KOPT-K1 (cell line): ENCODE results near the gene IL17RD.

Experiments used
- H3K27ac ChIP-seq: fragments of 200-600 bp; sonication (generic); 2 replicates; pipeline ENCODE4 v1.5.1; 2016; ENCODE audit warnings: antibody characterized with exemption, mild to moderate bottlenecking, low read depth, low read length; ENCODE audit not compliant: poor library complexity, severe bottlenecking
- H3K36me3 ChIP-seq: fragments of 200-600 bp; sonication (generic); 2 replicates; pipeline ENCODE4 v1.5.1; 2017; ENCODE audit warnings: antibody characterized with exemption, mild to moderate bottlenecking, low read length, moderate library complexity; ENCODE audit not compliant: insufficient read depth
- H3K9me3 ChIP-seq: fragments of 200-600 bp; sonication (generic); 2 replicates; pipeline ENCODE4 v1.5.1; 2017; ENCODE audit warnings: antibody characterized with exemption, low read length, mild to moderate bottlenecking; ENCODE audit not compliant: insufficient read depth, poor library complexity, severe bottlenecking

The IL17RD gene

DNA sequence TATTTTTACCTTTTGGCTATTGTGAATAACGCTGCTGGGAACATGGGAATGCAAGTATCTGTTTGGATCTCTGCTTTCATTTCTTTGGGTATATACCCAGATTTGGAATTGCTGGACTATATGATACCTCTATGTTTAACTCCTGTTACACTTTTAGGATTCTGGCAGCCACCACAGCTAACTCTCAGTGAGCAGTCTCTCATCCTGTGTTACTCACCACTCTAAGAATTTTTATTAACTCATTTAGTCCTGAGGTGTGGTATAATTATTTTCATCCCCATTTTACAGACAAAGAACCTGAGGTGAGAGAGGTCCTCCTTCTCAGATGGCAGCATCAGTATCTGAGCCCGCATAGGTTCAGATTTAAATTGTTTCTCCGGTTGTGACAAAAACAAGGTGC lies 103.6 kb downstream of the IL17RD start:
- no peak overlapping the region for H3K27ac ChIP-seq
- H3K9me3 ChIP-seq: no peaks in the 10 kb centered on the region
- no peaks in the 10 kb centered on the region for H3K36me3 ChIP-seq

- Histone ChIP-seq H3K9me3 (no peaks in the 10 kb centered on the region), H3K27ac (no peak within 1 kb of the TSS), H3K36me3 (no peaks in the 10 kb centered on the region)
Measured at GRCh38 chr3:57060089-57060821, 104.9 kb downstream of the IL17RD start, which contains the start of gene SPATA12. Gene SPATA12 (plus strand): TSS chr3:57060664. CDS start chr3:57073695, 13,031 bp downstream.

- no peaks in the 10 kb centered on the region for H3K9me3 ChIP-seq
- H3K36me3 ChIP-seq: no peaks in the 10 kb centered on the region
- no peak overlapping the region for H3K27ac ChIP-seq
Measured at GRCh38 chr3:57059411-57059810, 105.7 kb downstream of the IL17RD start.

- no peaks in the 10 kb centered on the region for H3K9me3 ChIP-seq
- H3K36me3 ChIP-seq: no peaks in the 10 kb centered on the region
- no peak overlapping the region for H3K27ac ChIP-seq
Measured at GRCh38 chr3:57057351-57057750, 107.8 kb downstream of the IL17RD start.

GRCh38 chr3:57053122-57053521 lies 112.0 kb downstream of the IL17RD start:
- Histone ChIP-seq H3K36me3 (no peaks in the 10 kb centered on the region), H3K27ac (no peak overlapping the region), H3K9me3 (no peaks in the 10 kb centered on the region)

- Histone ChIP-seq H3K27ac (no peak overlapping the region), H3K9me3 (no peaks in the 10 kb centered on the region), H3K36me3 (no peaks in the 10 kb centered on the region)
Measured at GRCh38 chr3:57052662-57053061, 112.5 kb downstream of the IL17RD start.

- no peak overlapping the region for H3K27ac ChIP-seq
- no peaks in the 10 kb centered on the region for H3K9me3 ChIP-seq
Measured at GRCh38 chr3:57048728-57049127, 116.4 kb downstream of the IL17RD start.

DNA sequence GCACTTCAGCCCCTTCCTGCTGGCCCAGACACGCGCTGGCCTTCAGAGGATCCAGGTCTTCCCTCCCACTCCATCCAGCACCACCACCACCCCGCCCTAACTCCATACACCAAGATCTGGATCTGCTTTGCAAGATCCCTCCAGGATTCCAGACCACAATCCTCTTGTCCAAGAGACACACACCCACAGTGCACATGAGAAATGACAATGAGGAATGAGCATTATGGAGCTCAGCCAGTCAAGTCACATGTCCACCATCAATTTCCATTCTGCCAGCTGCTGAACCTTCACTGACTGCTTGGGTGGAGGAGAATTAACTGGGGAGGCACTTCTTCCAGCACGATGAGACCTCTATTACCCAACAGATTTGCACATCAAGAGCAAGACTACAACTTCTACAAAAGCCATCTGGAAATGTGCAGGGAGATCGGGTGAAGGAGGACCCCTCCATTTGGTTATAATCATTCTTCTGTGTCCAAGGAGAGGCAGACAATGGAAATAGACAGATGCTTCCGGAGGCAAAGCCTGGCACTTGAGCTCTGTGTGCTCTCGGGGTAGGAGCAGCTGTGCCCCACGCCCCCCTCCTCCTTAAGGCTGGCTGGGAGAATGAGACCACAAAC lies 117.0 kb downstream of the IL17RD start:
- H3K9me3 ChIP-seq: no peaks in the 10 kb centered on the region
- H3K27ac ChIP-seq: no peak overlapping the region
- no peaks in the 10 kb centered on the region for H3K36me3 ChIP-seq

More at GRCh38 chr3:57048728-57049127, 116.4 kb downstream of the IL17RD start:
- no peaks in the 10 kb centered on the region for H3K36me3 ChIP-seq

DNA sequence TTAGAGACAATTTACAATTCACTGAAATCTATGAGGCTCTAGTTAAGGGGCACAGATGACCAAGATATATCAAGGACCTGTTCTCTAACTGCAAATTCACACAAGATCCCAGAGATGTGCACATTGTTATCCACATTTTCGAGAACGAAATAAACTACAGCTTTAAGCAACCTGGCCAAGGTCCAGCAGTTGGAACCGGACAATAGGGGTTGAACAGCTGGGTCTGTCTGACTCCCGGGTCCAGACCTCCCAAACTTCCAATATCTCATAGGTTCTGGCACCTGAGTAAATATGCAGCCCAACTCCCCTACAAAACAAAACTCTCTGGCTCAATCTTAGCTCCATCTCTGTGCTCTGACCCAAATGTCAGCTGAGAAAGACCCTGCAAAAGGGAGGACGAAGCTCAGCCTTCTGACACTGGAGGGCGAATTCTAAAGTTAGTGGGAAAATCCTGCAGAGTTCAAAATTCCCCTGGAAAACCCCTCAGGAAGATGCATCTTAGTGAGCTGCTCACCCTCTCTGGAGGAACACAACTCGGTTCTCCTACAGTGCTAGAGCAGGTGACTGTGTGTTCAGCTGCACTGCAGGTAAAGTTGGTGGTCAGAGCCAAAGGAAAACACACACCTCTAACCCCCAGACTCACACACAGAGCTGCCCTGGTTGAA lies 118.9 kb downstream of the IL17RD start:
- Histone ChIP-seq H3K9me3 (no peaks in the 10 kb centered on the region), H3K27ac (no peak overlapping the region), H3K36me3 (no peaks in the 10 kb centered on the region)

- Histone ChIP-seq H3K27ac (no peak overlapping the region), H3K9me3 (no peaks in the 10 kb centered on the region), H3K36me3 (no peaks in the 10 kb centered on the region)
Measured at GRCh38 chr3:57043518-57043917, 121.6 kb downstream of the IL17RD start.

DNA sequence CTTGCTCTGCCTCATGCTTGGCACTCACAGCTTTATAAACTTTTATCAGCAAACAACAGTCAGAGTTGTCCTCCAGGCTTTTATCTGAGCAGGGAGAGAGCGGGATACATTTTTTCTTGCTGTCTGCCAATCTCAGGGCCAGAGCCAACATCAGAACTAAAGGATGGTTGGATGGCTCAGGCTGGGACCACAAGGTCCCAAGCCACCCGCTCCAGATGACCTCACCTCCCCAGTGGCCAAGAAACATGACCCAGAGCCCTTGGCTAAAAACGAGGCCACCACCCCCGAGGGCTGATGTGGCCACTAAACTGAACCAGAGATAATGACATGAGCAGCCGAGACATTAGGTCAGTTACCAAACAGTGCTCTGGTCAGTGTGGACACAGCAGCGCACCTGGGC lies 123.5 kb downstream of the IL17RD start:
- H3K9me3 ChIP-seq: no peaks in the 10 kb centered on the region
- H3K27ac ChIP-seq: no peak overlapping the region
- H3K36me3 ChIP-seq: no peaks in the 10 kb centered on the region
